Measurements from ENCODE around the gene GBX1.
A peak's percentile ranks its signal among the peaks of the same experiment; 100 is the strongest.

GBX1 gene

DNA sequence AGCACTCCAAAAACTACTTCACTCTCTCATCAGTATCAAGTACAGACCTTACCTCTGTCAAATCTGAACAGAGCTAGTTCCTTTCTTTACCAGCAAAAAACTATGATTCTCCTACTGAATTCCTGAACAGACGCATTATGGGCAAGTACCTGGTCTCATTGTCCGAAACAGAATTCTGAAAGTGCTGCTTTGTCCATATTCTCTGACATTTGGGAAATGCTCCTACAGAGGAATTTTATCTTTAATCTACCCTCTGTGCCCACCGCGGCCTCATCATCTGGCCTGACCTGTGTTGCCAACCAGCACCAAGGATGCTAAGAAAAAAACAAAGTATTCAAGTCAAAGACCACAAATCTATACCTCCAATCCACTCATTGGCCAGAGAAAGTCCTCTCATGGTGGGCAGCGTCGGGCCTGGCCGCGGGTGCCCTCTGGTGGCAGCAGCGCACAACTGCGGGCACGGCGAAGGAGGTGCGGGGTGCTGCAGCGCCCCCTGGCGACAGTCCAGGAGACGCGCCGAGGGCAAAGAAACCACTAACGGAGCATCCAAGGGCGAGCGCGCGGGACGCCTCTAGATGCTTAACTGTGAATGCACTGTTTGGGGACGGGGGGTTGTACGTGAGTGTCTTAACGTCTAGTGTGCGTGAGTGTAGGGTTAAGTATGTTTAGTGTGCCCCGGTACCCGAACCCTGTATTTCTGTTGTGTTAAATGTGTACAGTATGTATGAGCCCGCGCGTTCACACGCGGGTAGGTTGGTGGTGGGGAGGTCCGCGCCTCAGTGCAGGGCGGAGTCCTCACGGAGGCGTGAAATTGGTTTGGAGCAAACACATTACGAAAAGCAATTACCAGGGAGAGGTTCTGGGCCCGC, 5.0 kb upstream of the GBX1 start:
- peak; percentile 76 to 92 (median 89) for DNase-seq

DNA sequence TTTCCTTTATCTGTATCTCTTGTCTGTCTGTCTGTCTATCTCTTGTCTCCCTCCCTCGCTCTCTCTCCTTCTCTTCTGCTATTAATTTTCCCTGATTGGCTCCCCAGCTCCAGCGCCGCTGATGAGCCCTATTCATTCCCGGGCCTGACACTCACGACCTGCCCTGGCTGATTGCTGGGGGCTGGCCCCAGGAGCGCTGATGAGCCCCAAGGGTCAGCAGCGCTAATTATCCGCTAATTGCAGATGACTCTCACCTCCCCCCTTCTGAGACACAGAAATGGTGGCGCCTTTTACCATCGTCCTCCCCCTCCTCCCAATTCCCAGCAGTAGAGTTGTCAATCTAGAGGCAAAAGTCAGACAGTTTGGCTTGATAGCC, 1.3 kb upstream of the GBX1 start:
- DNase-seq = no peak

DNA sequence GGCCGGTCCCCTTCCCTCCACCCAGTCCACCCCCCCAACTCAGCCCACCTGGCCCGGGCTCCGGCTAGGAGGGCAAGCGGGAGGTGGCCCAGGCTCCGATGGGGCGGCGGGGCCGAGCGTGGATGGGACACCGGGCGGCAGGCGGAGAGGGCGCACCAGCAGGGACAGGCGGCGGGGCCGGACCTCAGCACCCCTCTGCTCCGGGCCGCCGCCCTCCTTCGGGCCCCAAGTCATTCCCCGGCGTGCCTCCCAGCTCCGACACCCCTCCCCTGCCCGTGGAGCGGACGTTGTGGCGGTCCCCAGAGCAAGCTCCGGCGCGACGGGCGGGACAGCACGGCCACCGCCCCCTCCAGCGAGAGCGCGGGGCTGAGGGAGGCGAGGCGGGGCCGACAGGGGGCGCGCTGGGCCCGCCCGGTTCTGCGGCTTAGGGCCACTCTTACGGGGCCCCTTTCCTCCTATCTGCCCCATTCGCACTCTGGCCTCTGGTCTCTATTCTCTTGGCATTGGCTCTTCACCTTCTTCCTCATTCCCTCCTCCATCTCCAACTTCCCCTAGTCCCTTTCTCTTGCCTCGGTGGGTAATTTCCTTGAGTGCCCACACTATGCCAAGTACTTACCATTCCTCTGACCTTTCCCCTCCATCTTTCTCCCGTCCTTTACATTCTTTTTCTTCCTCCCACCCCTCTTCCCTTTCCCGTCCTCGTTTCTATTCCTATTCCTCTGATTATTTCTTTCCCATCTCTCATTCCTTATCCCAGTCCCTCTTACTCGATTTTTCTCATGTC, 701 bp upstream of the GBX1 start:
- DNase-seq = peak; percentile 58 to 81 (median 72)

DNA sequence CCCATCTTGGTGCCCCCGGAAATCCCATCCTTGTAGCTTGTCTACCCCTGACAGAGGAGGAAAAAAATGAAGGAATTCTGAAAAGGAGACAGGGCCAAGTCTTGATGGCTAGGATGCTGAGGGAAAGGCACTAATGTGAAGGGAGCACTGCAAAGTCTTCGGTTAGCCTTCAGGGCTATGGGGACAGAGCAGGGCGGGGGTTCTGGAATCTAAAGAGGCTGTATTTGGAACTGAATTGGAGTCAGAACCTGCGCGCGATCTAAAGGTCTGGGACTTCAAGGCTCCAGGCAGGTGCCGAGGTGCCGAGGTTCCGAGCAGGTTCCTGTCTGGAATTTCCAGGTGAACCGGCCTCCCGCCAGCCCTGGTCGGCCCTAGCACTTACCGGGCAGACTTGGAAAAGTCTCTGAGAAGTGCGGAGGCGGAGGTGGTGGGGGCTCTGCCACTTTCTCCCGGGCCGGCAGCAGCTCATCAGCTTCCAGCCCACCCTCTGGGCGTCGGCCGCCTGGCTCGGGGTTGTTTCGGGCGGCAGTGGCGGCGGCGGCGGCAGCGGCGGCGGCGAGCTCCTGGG, 781 bp downstream of the GBX1 start:
- no peak for DNase-seq

DNA sequence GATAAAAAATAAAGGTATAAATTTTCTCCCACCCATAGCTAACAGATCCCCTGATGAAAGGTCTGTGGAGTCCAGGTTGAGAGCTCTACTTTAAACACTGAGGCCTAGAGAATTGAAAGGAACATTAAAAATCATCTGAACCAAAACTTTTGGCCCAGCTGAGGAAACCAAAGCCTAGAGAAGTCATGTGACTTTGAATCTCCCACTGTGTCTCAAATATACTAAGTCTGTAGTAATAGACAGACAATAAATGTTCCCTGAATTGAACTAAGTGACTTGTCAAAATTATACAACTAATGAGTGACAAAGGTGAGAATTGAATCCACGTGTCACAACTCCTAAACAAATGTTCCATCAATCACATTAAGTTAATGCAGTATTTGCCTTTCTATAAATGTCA, 5.7 kb downstream of the GBX1 start:
- no peak for DNase-seq

DNA sequence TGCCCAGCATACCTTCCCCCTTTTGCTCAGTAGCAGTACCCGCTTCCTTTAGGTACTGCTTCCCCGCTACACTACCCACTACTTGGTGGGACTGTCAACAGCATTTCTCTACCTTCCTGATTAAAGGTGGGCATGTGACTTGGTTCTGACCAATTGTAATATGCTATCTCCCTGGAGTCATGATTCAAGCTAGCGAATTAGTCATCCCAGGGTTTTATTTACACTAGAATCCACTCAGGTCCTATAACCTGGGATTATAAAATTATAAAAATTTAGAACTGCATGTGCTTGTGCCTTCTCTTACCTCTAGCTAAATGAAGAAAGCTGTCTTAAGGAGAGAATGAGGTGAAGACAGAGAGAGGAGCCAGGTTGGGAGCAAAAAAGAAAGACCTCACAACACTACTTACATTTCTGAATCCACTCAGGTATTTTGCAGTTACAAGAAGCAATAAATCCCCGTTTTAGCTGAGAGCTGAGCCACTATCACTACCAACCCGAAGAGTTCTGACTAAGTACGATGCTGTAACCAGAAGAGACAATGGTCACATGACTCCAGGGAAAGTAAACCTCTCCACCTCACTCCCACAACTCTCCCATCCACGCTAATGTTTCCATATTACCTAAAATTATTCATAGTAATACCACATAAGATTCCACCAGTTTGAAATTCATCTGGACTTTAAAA, 9.7 kb downstream of the GBX1 start:
- DNase-seq = no peak

DNA sequence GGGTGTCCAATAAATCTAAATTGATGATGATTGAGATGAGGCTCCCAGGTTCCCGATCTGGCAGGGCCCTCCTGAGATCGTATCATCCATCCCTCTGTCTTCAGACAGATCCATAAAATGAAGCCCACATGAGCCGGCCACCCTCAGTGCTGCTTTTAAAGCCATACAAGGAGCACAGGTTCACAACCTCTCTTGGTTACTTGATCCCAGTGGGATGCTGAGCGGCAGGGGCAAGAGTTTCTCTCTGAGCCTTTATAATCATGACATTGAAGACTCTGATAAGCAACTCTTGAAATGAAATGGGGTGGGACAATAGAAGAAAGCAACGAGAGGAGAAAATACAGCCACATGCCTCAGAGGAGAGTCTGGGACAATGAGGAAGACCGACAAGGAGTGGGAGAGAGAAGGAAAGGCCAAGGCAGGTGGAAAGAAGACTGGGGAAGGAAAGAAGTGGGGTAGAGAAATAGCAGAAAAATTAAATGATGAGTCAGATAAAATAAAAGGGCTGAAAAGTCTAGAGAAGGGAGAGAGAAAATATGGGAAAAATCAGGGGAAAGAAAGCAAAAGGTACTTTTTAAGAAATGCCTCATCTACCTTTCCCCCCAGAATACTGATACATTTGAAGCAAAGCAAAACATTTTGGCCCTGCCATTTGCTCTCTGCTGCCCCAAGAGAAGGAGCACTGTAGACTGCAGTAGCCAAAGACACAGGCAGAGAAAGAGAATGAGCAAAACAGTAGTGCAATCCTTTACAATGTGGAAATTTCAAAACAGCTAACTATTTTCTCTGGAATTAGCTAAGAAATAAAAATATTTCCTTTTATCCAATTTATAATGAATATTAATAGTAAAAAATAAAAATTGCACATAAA, 14.6 kb downstream of the GBX1 start:
- DNase-seq = no peak

DNA sequence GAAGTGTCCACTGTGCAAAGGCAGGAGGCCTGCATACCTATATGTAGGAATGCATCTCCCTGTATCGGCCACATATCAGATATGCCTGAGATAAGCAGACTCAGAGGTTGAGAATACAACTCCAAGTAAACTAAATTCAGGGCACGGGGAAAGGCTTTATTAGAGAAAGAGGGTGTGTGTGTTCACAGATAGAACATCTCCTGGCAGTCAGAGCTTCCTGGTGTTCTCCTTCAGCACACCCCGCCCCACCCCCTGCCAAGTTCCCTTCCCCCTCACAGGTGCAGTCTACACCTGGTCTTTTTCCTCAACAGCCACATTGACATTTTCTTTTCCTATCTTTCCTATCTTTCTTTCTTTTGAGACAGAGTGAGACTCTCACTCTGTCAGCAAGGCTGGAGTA, 17.1 kb downstream of the GBX1 start:
- no peak for DNase-seq

DNA sequence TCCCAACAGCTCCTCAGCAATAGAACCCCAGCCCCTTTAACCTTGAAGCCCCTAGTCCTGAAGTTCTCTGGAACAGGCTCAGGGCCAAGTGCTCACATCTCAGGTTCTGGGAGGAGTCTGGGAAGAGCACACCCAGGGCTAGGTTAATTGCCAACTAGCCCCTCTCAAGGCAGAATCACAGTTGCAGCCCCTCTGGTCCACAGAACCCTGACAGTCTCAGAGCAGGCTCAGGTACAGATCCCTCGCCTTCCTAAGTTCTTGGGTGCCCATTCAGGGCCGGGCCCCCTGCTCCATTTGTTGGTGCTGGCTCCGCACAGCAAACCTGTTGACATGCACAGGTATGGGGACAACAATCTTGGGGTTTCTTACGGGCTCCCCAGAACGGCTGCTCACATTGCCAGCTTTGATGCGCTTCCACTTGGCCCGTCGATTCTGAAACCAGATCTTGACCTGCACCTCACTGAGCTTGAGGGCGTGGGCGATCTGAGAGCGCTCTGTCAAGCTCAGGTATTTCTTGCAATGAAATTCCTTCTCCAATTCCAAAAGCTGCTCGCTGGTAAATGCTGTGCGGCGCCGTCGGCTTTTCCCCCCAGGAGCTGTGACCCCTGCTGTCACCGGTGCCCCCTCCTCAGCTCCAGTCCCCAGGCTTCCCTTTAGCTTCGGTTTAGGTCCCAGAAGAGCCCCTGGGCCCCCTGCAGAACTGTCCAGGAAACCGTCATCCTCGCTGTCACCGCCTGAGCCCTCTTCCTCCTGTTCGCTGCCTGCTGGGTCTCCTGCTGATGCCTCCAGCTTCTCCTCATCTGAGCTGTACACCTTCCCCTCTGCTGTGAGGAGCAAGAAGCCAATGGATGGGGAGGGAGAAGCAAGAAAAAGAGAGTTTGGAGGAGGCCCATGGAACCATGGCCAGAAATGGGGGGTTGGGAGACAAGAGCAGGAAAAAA, 18.9 kb downstream of the GBX1 start:
- no peak for DNase-seq

DNA sequence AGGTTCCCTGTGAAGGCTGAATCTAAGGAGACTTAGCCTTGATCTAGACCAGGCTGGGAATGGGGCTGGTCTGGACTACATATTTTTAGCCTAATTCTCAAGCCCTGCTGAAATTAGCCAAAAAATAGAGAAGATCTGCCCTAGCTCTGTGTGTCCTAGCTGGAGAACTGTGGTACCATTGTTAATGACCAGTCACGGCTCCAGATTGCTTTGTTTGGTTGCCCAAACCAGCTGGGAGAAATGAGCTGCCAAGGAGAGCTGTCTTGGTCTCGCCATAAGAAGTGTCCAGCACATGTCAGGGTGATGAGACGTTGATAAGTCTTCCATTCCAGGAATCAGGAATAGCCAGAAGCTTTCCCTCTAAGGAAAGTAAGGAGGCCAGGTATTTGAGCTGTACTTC, 20.7 kb downstream of the GBX1 start:
- DNase-seq = no peak

DNA sequence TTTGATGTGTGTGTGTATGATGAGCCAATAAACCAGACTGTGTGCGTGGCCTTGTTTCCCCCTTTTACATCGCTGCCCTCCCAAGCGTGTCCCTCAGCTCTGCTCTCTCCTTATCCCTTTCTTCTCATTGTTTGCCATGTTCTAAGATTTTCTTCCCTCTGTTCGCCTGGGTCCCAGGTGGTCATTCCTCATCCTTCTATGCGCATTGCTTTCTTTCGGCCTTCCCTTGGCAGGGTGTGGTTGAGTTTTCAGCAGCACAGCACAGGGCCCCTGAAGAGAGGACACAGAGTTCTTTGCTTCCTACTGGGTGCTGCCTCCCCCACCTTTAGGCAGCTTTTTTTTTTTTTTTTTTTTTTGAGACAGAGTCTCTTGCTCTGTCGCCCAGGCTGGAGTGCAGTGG, 23.1 kb downstream of the GBX1 start:
- DNase-seq = no peak

DNA sequence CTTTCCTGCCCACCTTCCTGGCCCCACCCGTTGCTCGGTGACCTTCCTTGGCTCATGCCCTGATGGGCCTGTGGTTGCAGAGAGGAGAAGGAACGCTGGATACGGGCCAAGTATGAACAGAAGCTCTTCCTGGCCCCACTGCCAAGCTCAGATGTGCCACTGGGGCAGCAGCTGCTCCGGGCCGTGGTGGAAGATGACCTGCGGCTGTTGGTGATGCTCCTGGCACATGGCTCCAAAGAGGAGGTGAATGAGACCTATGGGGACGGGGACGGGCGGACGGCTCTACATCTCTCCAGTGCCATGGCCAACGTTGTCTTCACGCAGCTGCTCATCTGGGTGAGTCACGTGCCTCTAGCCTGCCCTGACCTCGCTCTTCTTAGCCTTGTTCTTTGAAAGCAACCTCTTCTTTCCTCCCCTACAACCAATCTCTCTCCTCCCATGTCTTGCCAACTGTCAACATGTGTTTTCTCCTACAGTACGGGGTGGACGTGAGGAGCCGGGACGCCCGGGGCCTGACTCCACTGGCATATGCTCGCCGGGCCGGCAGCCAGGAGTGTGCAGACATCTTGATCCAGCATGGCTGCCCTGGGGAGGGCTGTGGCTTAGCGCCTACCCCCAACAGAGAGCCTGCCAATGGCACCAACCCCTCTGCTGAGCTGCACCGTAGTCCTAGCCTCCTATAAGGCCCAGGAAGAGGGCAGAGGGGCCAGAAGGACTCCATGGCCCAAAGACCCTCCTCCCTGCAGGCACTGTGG, 24.1 kb downstream of the GBX1 start:
- no peak for DNase-seq

DNA sequence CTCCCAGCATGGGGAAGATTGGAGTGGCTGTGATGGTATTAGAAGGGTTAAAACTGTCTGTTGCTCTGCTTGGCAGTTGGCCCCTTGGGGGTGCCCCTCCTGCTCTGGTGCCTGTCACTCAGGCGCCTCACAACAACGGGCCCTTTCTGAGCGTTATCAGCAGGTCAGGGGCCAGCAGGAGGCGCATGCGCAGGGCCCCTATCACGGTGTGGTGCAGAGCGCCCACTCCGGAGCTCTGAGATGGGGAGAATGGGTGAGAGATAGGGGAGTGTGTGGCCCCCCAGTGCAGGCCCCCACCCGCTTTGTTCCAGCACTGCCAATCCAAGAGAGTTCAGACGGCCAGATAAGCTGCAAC, 24.8 kb downstream of the GBX1 start:
- no peak for DNase-seq

DNA sequence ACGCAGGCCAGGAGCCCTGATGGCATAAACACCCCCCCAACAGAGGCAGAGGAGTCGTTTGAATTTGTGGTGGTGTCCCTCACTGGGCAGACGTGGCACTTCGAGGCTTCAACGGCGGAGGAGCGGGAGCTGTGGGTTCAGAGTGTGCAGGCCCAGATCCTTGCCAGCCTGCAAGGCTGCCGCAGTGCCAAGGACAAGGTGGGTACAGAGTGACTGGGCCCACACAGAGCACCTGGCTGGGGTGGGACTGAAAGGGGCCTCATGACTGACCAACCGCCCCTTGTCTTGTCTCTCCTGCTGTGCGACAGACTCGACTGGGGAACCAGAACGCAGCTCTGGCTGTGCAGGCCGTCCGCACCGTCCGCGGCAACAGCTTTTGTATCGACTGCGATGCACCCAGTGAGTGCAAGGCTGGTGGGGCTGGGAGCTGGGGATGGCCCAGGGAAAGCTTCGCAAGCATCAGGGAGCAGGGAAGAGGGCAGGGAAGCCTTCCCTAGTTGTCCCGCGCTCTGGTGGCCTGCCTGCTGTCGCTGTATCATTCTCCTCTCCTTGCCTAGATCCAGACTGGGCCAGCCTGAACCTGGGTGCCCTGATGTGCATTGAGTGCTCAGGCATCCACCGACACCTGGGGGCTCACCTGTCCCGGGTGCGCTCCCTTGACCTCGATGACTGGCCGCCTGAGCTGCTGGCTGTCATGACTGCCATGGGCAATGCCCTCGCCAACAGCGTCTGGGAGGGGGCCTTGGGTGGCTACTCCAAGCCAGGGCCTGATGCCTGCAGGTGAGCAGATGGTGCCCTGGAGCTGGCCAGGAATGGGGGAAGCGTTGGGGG, 25.4 kb downstream of the GBX1 start:
- DNase-seq = no peak

DNA sequence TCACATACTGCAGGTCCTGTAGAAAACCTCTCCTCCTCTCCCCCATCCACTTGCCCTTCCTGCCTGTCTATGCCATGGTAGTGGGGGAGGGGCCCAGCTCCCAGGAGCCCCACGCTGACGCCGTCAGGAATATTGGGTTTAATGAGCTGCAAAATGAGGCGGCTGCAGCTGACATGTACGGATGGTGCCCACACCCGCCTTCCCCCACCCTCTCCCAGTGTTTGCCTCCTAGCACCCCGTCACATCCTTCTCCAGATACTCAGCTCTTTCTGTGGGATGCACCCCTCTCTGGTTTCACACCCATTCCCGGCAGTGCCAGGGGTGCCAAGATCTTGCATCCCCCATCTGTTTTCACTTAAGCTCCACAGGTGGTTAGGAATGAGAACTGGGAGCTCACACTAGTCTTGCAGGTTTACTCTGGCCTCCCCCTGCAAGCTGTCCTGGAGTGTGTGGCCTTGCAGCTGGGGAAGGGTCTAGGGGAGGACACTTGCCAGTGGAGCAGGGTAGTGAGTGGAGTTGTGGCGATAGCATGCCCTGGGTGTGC, 26.1 kb downstream of the GBX1 start:
- no peak for DNase-seq

DNA sequence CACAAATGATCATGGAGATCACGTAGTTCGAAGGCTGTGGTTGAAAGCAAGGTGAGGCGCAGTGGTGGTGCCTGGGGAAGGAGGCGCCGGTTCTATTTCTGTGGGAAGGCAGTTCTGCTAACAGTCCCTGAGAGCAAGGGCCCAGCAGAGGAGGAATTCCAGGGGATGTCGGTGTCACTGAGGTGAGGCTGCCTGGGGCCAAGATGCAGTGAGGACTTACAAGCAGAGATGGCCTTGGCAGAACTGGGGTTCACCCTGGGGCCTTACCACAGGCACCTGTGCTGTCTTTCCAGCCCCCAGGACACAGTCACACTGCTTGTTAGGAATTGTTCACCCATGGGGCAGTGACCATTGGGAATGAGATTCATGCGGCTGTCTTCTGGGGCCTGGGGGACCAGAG, 26.7 kb downstream of the GBX1 start:
- DNase-seq = no peak

DNA sequence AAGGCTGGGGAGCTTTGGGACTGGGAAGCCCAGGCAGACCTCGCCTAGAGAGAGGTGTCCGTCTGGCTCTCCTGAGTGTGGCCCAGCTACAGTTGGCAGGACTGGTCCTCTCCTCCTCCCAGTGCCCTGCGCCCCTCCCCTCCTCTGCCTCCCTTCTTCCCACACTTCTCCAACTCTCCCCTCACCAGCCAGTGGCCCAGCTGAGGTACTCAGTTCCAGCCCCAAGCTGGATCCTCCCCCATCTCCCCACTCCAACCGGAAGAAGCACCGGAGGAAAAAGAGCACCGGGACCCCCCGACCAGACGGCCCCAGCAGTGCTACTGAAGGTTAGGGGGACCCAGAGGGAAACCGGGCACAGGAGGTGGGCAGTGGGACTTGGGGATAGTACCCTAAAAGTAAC, 27.7 kb downstream of the GBX1 start:
- no peak for DNase-seq

DNA sequence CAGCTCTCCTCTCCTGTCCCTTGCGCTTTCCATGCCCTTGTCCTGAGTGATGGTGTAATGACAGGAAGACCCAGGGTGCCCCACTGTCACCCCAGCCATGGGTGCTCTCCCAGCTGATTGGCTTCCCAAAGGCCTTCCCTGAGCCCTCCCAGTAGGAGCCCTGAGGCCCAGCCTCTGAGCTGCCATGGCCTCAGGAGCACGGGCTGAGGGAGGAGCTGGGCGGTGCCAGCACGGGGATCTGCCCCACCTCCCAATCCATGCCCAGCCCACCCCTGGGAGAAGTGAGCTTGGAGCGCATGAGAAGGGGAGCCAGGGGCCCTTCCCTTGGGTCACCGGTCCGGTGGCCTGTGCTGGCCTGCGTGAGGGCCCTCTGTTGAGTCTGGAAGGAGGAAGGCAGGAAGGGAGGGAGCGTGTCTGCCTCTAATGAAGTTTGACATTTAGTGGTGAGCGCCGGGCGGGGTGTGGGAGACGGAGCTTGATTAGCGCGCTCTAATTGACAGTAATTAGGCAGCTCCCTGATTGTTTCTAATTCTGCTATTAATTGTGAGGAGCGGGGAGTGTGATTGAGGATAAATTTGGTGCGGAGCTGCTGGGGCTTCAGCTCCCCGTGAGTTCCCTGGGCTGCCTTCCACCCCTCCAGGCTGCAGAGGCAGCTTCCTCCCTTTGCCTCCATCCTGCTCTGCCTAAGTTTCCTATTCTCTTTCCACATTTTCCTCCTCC, 28.3 kb downstream of the GBX1 start:
- no peak for DNase-seq
